DND-41 (cell line): ENCODE measurements around the gene NYAP2.

ENCODE experiments used
- ATAC-seq: fragments of 200-7000 bp; cut with Tn5 transposase; 3 replicates; pipeline ENCODE4 v1.9.1; 2021; ENCODE audit warnings: low read depth; ENCODE audit not compliant: insufficient read depth
- DNase-seq: peaks from one replicate; pipeline ENCODE4 v3.0.0-alpha.2; 2020
- H2AFZ ChIP-seq: 2 replicates; pipeline ENCODE4 v1.6.0; 2012; ENCODE audit warnings: low read depth, low read length
- H3K27ac ChIP-seq: 2 replicates; pipeline ENCODE4 v1.5.1; 2012; ENCODE audit warnings: low read length, inconsistent platforms
- H3K27me3 ChIP-seq: fragments of 200-600 bp; sonication (generic); 2 replicates; pipeline ENCODE4 v1.6.0; 2012; ENCODE audit warnings: low read length, mild to moderate bottlenecking, inconsistent platforms; ENCODE audit not compliant: insufficient read depth, poor library complexity
- H3K36me3 ChIP-seq: 2 replicates; pipeline ENCODE4 v1.5.1; 2012; ENCODE audit warnings: low read length, inconsistent platforms; ENCODE audit not compliant: insufficient read depth
- H3K4me1 ChIP-seq: 2 replicates; pipeline ENCODE4 v1.5.1; 2012; ENCODE audit warnings: mild to moderate bottlenecking, low read length; ENCODE audit not compliant: insufficient read depth
- H3K4me2 ChIP-seq: 2 replicates; pipeline ENCODE4 v1.6.0; 2012; ENCODE audit warnings: mild to moderate bottlenecking, moderate library complexity, low read length, inconsistent platforms; ENCODE audit not compliant: insufficient read depth
- H3K4me3 ChIP-seq, 2 experiments: fragments of 200-600 bp in 1 of 2; shearing (Covaris generic) in 1 of 2; 2 replicates each; pipeline ENCODE4 v1.5.1; 2012 to 2016; ENCODE audit warnings: inconsistent platforms in 2 of 2, low read length in 2 of 2, mild to moderate bottlenecking in 2 of 2, low read depth in 1 of 2, moderate library complexity in 1 of 2
- H3K79me2 ChIP-seq: 2 replicates; pipeline ENCODE4 v1.6.0; 2012; ENCODE audit warnings: low read length, inconsistent platforms; ENCODE audit not compliant: insufficient read depth
- H3K9ac ChIP-seq: 2 replicates; pipeline ENCODE4 v1.6.0; 2012; ENCODE audit warnings: low read depth, mild to moderate bottlenecking, inconsistent platforms, low read length, moderate library complexity
- H3K9me3 ChIP-seq: 2 replicates; pipeline ENCODE4 v1.5.1; 2012; ENCODE audit warnings: low read length, moderate library complexity, mild to moderate bottlenecking, inconsistent platforms; ENCODE audit not compliant: insufficient read depth, severe bottlenecking
- H4K20me1 ChIP-seq: 2 replicates; pipeline ENCODE4 v1.6.0; 2012; ENCODE audit warnings: low read length; ENCODE audit not compliant: insufficient read depth
- EZH2 ChIP-seq: IDR thresholded peaks from 3 replicates; pipeline ENCODE4 v1.6.1; 2012; ENCODE audit warnings: borderline replicate concordance, low read depth, mild to moderate bottlenecking, moderate library complexity, low read length, inconsistent platforms; ENCODE audit not compliant: severe bottlenecking
- TF ChIP-seq, protein P1 (sequence below): IDR thresholded peaks from 2 replicates; pipeline ENCODE4 v1.5.1; 2012; ENCODE audit warnings: borderline replicate concordance, low read length, moderate library complexity, mild to moderate bottlenecking; ENCODE audit not compliant: poor library complexity, severe bottlenecking; ENCODE audit errors: extremely low read depth

The NYAP2 gene

GRCh38 chr2:225582355-225583116, 183.0 kb downstream of the NYAP2 start:
- Histone ChIP-seq H3K27me3 (no peaks in the 10 kb centered on the region), H3K9ac (no peak overlapping the region), H3K4me1 (no peaks in the 10 kb centered on the region), H3K36me3 (no peaks in the 10 kb centered on the region), H3K79me2 (no peaks in the 10 kb centered on the region), H3K9me3 (no peaks in the 10 kb centered on the region), H2AFZ (no peak overlapping the region), H3K4me3 (no peak overlapping the region), H3K4me2 (no peak overlapping the region), H4K20me1 (no peaks in the 10 kb centered on the region), H3K27ac (no peak overlapping the region)
- TF ChIP-seq, protein P1, sequence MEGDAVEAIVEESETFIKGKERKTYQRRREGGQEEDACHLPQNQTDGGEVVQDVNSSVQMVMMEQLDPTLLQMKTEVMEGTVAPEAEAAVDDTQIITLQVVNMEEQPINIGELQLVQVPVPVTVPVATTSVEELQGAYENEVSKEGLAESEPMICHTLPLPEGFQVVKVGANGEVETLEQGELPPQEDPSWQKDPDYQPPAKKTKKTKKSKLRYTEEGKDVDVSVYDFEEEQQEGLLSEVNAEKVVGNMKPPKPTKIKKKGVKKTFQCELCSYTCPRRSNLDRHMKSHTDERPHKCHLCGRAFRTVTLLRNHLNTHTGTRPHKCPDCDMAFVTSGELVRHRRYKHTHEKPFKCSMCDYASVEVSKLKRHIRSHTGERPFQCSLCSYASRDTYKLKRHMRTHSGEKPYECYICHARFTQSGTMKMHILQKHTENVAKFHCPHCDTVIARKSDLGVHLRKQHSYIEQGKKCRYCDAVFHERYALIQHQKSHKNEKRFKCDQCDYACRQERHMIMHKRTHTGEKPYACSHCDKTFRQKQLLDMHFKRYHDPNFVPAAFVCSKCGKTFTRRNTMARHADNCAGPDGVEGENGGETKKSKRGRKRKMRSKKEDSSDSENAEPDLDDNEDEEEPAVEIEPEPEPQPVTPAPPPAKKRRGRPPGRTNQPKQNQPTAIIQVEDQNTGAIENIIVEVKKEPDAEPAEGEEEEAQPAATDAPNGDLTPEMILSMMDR, result no peak
- TF ChIP-seq EZH2, result no peak
- ATAC-seq (no peak), DNase-seq (no peak)

- Histone ChIP-seq H4K20me1 (no peaks in the 10 kb centered on the region), H3K9ac (no peak overlapping the region)
- DNase-seq, result no peak
These were observed 185.3 kb downstream of the NYAP2 start for GRCh38 chr2:225584796-225585195.

DNA sequence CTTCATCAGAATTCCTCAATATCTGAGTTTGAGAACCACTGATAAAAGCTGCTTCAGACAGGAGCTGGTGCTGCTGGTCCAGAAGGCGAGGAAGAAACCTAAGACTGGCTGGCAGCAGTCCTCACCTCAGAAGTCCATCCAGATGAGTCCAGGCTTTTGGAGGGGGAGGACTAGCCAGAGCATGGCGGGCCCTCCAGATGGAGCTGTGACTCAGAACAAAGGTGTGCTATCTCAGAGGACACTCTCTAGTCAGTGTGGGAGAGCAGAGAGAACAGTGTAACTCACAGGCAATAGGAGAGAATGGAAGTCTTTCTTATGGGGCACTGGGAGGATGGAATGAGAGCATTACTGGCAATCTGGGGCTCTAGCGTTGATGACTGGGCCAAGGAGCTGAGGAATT, 191.4 kb downstream of the NYAP2 start:
- H4K20me1 ChIP-seq, result no peaks in the 10 kb centered on the region
- H3K9ac ChIP-seq, result no peak overlapping the region
- H3K27ac ChIP-seq, result no peak overlapping the region
- H3K4me3 ChIP-seq, result no peak overlapping the region
- no peak overlapping the region for H3K4me2 ChIP-seq
- no peaks in the 10 kb centered on the region for H3K4me1 ChIP-seq
- ATAC-seq, result no peak
- no peaks in the 10 kb centered on the region for H3K9me3 ChIP-seq
- no peaks in the 10 kb centered on the region for H3K36me3 ChIP-seq
- H3K27me3 ChIP-seq, result no peaks in the 10 kb centered on the region
- H3K79me2 ChIP-seq, result no peaks in the 10 kb centered on the region
- TF ChIP-seq EZH2, result no peak
- TF ChIP-seq, protein P1, result no peak
- DNase-seq, result no peak
- no peak overlapping the region for H2AFZ ChIP-seq

More at GRCh38 chr2:225584796-225585195, 185.3 kb downstream of the NYAP2 start:
- TF ChIP-seq, protein P1, result no peak
- no peak for TF ChIP-seq EZH2
- ATAC-seq, result no peak
- no peaks in the 10 kb centered on the region for H3K9me3 ChIP-seq
- H3K4me3 ChIP-seq, result no peak overlapping the region
- H3K27ac ChIP-seq, result no peak overlapping the region
- H3K79me2 ChIP-seq, result no peaks in the 10 kb centered on the region
- no peak overlapping the region for H3K4me2 ChIP-seq
- H3K27me3 ChIP-seq, result no peaks in the 10 kb centered on the region
- no peak overlapping the region for H2AFZ ChIP-seq
- H3K4me1 ChIP-seq, result no peaks in the 10 kb centered on the region
- no peaks in the 10 kb centered on the region for H3K36me3 ChIP-seq
